ENCODE results near the gene GMEB2.

GMEB2 gene

DNA sequence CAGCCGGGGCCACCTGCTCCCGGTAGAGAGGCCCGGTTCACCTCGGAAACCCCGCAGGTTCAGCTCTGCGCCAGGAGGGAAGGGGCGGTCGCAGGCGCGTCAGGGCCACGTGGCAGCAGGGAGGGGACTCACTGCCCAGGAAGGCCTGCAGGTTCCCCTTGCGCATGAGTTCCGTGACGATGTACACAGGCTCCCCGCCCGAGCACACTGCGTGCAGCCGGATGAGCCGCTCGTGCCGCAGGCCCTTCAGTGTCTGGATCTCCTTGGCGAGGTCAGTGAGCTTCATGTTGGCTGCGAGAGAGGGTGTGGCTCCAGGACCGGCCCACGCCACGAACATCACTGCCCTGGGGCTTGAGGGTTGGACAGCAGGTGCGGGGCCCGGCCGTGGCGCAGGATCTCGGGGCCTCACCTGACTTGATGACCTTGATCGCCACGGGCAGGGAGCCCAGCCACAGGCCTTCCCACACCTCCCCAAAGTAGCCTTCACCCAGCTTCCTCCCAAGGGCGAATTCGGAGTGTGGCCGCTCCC is 84.8 kb downstream of the GMEB2 start:
- DNase-seq: no peak

- DNase-seq: no peak
Measured at GRCh38 chr20:63541371-63541770, 85.5 kb downstream of the GMEB2 start.

DNA sequence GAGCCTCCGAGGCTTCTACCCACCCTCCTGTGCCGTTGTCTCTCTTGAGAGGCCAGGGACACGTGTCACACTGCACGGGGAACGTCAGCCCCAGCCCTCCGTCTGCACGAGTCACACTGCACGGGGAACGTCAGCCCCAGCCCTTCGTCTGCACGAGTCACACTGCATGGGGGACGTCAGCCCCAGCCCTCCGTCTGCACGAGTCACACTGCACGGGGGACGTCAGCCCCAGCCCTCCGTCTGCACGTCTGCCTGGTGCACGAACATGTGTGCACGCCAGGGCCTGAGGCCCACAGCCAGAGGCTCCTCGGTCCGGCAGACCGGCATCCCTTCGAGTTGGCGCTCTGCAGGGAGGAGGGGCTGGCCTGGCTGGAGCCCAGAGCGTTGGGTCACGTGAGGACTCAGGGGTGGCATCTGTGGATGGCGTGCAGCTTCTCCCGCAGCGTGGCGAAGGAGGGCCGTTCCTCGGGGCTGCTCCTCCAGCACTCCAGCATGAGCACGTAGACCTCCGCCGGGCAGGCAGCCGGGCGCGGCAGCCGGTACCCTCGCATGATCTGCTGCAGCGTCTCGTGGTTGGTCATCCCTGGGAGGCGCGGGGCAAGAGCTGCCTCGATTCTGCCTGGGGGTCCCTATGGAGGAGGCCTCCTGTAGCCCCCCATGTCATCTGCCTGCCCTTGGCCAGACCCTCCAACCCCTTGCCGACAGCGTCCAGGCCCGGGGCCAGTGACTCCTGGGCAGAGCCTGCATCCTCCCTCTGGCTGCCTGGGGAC is 86.3 kb downstream of the GMEB2 start:
- no peak for DNase-seq

DNA sequence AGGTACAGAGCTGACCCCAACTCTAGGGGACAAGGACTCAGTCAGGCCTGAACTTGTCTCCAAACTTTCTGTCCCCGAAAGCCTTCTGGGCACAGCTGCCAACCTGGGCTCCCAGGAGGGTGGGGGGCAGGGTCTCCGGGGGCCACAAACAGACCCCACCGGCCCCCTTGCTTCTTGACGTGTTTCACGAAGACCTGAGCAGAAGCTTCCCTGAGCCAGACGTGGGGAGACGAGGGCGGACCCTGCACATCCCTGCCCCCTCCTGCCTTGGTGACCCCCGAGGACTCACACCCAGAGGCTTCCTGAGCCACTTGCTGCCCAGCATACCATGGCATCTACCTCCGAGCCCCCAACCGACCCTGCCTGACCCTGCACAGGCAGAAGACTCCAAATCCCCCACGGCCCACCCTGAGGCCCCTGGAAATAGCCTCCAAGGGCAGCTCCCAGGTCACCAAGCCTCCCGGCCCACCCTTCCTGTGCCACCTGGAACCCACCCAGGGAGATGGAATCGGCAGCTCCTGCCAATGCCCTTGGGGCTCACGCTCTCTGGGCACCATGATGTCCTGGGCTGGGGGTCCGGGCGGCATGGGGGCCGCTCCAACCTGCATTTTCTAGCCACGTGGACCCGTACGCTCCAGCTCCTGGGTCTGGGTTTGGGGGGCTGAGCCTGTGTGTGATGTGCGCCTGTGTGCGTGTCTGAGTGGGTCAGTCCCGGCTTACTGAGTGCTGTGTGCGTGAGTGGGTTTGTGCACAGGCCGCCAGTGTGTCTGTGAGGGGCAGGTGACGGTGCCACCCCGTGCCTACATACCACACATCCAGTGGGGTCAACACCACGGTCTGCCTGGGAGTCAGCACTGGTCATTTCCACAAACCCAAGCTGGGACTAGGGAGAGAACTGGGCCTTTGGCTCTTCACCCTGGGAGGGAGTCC is 87.2 kb downstream of the GMEB2 start:
- DNase-seq: no peak

DNA sequence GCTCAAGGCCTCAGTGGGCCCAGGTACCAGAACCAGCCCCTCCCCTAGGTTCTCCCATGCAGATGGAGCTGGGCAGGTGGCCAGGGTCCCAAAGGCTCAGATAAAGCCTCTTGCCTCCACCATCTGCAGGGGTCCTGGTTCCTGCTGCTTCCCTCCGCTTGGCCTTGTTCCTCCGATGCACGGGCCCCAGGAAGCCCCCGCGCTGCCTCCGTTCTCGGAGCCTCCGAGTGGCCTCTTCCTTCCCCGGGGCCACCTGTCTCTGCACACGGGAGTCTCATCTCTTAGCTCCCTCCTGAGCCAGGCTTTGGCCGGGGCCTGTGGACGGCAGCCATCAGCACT is 87.8 kb downstream of the GMEB2 start:
- DNase-seq: no peak

DNA sequence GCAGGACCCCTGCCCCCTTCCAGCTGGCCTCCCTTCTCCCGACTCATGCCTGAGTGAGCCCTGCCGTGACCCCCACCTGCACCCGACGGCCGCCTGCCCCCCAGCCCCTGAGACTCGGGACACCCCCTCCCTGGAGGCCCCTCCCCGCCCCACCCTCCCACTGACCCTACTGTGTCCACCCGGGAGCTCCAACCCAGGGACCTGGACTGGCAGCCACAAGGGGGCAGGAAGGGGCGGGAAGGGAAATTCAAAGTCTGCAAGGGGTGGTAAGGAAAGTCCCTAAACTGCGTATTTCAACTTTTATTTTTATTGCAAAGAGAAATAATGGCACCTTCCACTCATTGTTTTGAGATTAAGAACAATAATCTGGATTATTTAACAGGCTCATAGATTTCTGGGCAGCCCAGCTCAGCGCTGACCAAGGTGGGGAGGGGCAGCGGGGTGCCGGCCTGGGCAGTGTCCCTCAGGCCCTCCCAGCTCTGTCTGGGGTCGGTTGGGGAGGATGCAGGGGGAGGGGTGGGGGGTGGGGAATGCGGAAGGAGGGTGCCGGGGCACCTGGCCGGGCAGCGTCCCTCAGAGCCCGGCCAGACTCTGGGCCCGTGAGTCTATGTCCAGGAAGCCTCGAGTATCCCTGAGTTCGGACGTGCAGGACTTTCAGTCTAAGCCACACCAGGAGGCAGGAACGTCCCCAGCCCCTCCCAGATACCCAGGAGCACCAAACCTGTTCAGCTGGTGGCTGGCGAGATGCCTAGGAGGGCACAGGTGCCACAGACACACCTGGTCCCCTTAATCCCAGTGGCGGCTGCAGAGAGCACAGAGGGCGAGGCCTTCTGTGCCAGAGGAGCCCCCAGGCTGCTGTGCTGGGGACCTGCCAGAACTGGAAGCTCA is 88.5 kb downstream of the GMEB2 start:
- DNase-seq: no peak
